Measurements from ENCODE around the gene SERPINB1.

SERPINB1 gene

DNA sequence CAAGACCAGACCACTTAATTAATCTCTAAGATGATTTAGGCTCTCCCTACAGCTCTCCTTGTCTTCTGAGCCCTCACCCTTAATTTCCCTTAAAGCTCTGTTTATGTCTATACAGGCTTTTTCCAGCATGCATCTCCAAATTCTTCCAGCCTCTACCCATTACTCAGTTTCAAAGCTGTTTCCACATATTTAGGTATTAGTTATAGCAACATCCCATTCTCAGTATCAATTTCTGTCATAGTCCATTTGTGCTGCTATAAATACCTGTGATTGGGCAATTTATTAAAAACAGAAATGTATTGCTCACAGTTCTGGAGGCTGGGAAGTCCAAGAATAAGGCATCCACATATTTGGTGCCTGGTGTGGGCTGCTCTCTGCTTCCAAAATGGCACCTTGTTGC is 2.3 kb upstream of the SERPINB1 start:
- no peak for DNase-seq

DNA sequence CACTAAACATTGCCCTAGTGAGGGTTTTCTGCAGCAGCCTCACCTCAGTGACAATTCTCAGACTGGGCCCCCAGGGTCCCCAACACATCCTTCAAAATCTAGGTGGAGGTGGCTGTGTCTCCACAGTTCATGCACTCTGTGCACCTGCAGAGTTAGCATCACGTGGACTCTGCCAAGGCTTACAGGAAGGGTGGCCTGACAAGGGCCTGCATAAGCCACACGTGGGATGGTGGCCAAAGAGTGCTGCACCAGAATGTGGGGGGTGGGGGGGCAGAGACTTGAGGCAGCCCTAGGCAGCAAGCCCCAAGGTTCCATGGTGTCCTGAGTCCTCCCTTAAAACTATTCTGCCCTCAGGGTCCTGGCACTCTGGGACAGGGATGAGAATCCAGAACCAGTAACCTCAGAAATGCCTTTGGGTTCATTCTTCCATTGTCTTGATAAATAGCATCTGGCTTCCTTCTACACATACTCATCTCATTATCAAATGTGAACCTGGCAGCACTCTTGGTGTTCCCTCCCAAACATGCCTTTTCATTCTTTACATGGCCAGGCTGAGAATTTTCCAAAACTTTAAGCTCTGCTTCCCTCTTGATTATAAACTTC is 1.6 kb upstream of the SERPINB1 start:
- no peak for DNase-seq

DNA sequence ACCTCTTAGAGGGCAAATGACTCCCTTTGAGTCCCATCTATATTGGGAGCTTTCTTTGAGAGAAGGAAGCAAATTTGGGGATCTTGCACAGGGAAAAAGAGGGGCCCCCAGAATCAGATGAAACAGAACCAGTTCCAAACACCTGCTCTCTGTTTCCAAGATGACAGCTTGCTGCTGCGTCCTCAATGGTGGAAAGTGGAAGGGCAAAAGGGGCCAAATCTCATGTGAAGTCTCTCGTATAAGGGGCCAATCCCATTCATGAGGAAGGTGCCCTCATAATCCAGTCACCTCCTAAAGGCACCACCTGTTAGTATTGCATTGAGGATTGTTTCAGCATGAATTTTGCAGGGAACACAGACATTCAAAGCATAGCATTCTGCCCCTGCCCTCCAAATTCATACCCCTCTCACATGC is 483 bp upstream of the SERPINB1 start:
- no peak for DNase-seq

DNA sequence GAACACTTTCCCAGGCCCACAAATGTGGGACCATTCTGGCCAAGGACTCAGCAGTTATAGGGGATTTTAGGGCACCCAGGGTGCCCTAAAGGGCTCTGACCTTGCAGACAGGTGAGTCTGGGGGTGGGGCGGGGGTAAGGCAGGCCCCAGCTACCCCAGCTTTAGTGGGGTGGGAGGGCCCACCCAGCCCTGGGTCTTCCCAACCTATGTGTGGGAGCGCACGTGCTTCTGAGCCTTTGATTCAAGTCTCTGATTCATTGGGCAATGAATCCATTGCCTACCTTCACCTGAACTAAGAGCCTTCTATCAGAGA is 958 bp downstream of the SERPINB1 start:
- DNase-seq = no peak

DNA sequence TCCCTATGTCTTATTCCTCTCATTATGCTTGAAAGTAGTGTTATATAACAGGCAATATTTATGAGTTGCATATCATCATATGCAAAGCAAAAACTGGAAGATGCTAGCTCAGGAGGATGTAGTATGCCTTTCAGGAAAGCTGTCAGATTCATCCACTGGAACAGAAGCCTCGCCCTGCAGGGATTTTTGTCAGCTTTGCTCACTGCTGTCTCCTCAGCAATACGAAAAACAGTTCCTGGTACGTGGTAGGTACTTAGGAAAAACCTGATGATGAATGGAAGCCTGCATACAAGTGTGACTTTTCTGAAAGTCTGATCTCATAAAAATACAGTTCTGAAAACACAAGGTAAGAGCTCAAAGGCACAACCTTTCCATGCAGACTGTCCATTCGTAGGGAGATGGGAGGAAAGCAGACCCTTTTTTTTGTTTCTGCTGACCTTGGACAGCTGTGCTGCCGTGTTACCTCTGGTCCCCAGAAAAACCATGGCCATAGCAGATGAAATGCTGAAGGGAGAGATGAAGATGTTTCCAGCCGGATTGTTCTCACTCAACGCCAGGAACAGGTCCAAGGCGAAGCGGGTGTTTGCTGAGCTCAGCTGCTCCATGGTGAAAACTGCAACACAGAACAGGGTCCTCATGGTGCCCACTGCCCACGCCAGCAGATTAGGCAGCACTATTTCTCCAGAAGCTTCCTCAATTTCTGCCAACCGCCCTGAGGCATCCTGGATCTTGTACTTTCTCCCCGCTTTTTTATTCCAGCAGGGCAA is 1.5 kb downstream of the SERPINB1 start:
- DNase-seq = no peak

DNA sequence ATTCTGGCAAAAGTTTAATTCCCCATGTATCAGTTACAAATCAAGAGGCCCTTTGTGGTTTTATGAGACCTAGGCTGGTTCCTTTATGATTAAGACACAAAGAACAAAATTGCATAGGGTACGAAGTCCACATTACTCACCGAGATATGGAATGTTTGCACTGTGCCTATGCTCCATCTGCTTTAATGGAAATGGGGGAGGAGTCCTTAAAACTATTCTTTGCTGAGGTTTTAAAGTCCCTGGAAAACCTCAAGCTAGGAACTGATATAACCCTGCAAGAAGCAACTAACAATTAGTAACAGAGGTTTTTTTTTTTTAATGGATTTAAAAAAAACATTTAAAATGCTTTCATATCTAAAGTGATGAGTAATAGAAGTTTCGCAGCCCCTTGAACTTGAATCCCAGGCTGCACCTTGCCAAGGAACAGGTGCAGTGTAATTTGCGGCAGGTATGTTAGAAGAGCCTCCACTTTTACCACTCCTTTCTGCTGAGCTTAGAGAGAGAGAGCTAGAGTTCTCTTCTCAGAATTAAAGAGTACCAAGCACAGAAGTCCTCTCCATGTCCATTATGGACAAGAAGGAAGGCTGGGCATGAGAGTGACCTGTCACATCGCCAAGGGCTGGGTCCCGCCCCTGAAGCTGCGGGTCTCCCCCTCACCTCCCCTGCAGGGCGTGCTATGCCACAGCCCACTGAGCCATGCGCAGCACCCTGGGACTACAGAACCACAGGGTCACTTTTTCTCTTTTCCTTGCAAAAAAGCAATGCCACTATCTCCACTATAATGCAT is 2.3 kb downstream of the SERPINB1 start:
- DNase-seq = no peak

DNA sequence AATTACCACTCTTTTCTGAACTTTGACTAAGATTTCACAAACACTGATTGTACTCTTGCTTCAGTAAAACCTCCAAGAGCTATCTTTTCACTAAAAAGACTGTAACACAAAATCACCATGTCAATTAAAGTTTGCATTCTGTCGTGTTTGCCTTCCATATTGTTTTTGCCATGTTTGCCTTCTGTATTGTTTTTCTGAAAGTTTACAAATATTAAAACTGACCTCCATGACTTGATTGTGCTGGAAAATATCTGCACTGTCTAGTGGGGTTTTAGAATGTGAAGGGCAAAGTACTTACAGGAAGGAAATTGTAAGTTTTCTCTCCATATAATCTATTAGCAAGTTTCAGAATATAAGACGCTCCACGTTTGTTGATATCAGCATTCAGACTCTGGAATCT is 3.4 kb downstream of the SERPINB1 start:
- DNase-seq = no peak

DNA sequence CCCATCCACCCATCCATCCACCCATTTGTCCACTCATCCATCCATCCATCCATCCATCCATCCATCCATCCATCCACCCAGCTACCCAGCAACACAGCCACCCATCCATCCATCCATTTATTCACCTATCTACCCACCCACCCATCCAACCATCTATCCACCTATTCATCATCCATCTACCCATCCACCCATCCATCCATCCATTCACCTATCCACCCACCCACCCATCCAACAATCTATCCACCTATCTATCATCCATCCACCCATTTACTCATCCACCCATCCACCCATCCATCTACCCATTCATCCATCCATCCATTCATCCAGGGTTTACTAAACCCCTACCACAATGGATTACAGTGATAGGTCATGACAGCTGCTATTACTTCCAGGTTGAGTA is 7.4 kb downstream of the SERPINB1 start:
- no peak for DNase-seq

DNA sequence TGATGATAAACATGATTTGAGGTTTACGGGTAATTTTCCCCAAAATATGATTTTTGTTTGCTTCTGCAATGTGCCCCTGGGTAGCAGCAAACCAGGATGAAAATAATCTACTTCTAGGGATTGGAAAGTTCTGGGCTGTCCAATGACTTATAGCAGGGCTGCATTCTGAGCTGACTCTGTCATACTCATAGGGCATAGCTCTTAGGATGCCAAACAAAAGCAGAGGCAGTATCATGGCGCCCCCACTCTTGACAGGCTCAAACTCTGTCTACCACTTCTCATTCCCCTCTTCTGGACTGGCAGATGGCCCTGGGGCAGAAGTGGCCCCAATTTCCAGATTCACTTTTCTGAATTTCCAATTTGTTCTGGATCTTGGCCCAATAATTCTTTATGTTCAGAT is 10.3 kb downstream of the SERPINB1 start:
- no peak for DNase-seq

DNA sequence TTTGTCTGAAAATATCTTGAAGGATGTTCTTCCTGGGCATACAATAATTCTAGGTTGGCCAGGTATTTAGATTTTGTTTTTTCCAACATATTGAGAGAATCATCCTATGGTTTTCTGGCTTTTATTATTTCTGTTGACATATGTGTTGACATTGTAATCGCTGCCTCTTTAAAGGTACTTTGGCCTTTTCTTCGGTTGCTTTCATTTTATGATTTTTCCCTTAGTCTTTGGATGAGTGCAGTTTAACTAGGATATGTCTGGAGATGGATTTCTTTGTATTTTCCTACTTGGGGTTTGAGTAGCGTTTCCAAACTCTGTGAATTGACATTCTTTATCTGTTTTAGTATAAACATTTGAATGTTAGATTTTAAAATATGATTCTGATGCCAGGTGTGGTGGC is 11.5 kb downstream of the SERPINB1 start:
- no peak for DNase-seq

DNA sequence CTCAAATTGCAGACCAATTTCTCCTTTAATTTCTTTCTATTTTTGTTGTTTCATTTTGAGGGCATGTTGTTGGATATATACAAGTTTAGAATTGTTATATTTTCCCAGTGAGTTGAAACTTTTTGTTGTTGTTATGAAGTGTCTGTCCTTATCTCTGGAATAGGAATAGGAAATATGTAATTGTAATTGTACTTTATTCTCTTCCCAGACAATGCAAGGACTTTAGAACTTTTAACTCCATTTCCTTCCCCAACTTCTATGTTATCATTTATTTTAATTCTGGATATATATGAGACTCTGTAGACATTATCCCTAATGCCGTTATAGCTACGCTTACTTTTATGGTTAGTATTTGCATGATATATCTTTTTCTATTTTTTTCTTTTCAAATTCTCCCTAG is 12.4 kb downstream of the SERPINB1 start:
- no peak for DNase-seq

DNA sequence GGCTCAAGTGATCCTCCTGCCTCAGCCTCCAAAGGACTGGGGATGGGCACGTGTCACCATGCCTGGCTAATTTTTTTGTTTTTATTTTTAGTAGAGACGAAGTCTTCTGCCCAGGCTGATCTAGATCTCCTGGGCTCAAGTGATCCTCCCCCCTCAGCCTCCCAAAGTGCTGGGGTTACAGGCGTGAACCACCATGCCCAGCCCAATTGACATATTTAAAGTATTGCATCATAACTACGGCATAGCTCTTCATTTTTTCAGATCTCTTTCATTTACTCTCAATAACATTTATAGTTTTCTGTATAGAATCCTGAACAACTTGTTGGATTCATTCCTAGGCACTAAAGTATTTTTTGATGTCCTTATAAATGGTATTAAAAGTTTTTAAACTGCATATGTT is 13.0 kb downstream of the SERPINB1 start:
- DNase-seq = no peak

DNA sequence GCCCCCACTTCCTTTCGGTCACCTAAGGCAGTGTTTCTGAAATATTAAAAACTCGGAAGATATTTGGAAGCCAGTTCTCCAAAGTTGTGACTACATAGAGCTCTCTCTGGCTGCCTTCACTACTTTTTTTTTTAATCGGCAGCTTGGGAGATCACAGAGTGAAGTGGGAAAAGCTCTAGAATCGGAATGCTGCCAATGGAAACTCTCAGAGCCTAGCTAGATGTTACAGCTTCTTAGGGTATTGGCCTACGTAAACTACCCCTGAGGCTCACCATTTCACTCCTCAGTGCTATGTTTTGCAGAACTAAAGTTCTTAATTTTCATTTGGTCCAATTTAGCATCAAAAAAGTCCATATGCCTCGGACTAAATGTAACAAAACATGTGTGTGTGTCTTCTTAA is 14.5 kb downstream of the SERPINB1 start:
- DNase-seq = no peak

DNA sequence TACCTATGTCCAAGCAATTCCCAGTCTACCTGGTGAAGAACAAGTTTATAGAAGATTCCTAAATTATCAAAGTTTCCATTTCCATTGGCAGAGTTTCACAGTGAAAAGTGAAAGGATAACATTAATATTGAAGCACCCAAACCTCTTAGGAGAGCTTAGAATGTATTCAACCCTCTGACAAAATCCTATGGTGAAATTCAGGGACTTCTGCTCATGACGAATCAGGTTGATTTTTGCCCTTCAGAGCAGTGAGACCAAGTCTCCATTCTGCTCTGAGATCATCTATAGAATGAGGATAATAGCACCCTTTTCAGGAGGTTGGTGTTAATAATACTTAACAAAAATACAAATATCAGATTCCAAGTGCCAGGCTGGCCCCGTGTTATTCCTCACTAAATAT is 15.5 kb downstream of the SERPINB1 start:
- no peak for DNase-seq

DNA sequence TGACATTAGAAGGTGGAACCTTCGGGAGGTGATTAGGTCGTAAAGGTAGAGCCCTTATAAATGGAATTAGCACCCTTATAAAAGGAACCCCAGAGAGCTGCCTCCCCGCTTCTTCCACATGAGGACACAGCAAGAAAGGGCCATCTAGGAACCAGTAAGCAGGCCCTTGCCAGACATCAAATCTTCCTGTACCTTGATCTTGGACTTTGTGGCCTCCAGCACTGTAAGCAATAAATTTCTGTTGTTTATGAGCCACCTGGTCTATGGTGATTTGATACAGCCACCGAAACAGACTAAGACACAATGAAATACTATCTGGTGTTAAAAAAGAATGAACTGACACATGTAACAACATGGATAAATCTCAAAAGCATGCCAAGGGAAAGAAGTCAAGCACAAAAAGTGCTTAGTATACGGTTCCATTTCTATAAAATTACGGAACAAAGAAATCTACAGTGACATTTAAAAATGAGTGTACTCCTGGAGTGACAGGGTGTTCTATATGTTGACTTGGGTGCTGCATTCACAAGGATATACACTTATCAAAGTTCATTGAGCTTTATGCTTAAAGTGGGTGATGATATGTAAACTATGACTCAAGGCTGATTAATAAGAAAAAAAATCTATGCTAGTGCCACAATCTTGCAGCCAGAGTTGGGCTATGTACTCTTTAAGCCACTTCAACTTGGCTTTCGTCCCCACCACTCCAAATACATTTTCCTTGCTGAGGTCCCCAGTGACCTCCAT is 18.4 kb downstream of the SERPINB1 start:
- DNase-seq = no peak

DNA sequence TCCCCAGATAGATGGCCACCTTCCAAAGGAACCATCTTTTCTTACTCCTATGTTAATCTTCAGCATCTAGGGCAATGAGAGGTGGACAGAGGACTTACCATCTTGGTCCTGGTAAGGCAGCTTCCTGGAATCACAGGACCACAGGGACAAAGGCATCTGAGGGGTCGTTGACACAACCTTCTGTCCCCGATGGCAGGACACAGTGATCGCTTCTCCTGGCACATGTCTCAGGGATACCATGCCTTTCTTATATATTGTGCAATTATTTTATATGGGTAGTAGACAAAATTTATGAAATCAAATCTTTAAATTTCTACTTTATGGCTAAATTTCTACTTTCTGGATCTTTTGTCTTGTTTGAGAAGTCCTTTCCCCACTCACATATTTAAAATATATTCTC is 20.1 kb downstream of the SERPINB1 start:
- no peak for DNase-seq

DNA sequence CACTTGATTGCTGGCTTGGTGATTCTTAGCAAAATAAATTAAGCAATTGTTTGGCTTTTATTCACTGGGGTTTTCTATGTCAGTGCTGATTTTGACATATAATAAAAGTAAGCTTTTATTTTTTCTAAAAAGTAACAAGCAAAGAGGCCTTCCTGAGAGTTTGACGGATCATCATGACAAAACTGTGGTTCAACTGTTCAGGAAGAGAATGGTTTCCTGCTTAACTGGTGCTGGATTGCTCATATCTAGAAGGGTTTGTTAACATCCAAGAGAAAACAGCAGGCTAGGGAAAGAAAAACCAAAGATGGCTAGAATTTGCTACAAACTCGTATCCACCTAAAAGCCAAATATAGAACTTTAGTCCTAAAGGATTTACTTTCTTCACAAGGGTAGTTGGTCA is 21.2 kb downstream of the SERPINB1 start:
- DNase-seq = no peak

DNA sequence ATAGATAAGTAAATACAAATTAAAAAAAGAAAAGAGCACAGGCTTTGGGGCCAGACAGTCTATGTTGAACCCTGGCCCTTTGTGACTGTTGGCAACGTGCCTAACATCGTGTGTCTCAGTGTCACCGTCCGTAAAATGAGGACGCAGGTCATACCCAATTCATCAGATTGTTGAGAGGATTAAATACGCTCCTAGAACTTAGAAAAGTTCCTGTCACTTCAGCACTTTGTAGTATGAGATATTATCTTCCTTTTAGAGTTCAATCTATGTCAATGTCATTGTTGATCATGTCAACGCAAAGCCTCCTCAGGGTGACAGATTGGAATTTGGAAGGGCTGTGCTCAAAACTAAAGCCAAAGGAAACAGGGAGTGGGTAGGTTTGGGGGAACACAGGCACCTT is 21.7 kb downstream of the SERPINB1 start:
- DNase-seq = no peak

DNA sequence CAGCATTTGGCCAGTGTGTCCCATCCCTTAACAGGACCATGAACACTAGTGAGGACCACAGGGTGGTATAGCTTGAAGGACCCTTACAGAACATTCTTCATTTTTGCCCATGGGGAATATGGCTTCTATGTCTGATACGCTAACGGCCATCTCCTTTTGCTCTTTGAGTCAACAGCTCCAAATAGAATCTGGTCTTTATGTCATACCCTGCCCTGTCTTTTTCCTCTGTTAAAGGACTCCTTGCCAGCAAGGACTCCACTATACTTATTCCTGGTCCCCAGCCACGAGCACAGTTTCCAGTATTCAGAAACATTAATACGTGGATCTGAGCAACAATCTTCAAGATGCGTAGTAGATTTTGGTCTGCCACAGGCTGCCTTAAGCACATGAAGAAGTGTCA is 22.5 kb downstream of the SERPINB1 start:
- no peak for DNase-seq

DNA sequence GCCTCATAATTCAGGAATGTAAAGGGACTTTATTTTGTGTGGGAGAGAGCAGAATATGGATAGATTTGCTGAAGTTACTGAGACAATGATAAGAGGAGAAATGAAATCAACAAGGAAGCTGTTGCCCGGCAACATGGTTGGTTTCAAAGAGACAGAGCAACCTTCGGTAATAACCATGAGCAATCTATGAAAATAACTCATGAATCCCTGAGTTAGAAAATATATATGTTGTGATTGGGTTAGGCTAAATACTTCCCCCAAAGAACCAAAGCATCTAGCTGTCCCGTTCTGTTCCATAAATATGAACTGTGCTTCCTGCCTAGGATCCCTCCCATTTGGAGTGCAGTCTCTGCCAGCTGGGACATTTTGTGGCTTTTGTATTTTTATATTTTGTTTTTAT is 23.1 kb downstream of the SERPINB1 start:
- DNase-seq = no peak

DNA sequence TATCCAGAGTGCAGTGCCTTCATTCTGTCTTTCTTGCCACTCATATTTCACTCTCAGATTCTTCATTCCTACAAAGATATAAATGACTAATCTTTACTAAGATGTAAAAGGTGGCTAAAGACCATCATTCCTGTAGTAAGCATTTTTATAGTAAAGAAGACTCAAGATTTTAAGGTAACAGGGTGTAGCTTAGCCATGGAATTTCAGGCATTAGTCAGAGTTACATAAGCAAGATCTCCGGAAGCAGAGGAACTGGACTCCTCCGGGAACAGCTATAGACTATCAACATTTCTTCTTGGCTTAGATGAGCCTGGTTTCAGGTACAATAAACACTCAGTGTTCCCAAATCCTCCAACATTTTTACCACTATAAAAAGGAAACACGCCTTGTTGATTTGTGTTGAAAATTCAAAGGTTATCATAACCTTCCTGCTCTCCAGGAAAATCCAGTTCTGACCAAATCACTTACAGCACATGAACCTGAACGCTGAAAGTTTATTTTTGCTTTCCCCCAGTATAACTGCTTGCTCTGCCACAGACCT is 23.7 kb downstream of the SERPINB1 start:
- no peak for DNase-seq

DNA sequence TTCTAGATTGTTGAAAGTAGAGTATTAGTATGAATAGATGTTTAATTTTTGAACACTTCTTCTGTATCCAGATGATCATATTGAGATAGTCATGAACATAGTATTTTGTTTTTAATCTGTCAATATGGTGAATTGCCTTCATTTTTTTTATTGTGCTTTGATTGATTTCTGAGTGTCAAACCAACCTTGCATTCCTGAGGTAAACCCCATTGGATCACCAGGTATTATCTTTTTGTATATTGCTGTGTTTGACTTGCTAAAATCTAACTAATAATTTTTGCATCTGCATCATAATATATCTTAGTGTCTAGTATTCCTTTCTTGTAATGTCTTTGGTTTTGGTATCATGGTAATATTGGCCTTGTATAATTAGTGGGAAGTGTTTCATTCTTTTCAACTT is 25.5 kb downstream of the SERPINB1 start:
- DNase-seq = no peak

DNA sequence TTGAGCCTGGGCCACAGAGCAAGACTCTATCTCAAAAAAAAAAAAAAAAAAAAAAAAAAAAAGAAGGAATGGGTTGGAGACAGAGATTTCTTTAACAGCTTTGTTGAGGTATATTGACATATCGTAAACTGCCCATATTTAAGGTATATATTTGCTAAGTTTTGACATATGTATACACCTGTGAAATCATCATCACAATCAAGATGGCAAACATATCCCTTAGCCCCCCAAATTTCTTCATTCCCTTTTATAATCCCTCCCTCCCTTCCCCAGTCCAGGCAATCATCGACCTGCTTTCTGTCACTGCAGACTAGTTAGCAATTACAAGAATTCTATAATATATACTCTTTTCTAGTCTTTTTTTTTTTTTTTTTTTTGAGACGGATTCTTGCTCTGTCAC is 29.0 kb downstream of the SERPINB1 start:
- no peak for DNase-seq

Measured in effector CD8-positive, alpha-beta T cell (primary cell).